SK-N-SH (cell line): ENCODE results near the gene KCNJ12. TPM values are rescaled to one million over a fixed set of nuclear protein-coding genes. Genes with fewer than 3 reads are reported as not detected.

ENCODE experiments used
- CTCF ChIA-PET: fragments of 300-600, 350-600 bp; formaldehyde crosslinking; extraction: SDS; loops from one replicate; lab custom pipeline; 2021; lab: Yijun Ruan, JAX
- POLR2A ChIA-PET: fragments of 350-600 bp; sonication (Branson Sonifier 250); formaldehyde crosslinking; extraction: SDS; loops from one replicate; lab custom pipeline; 2020; ENCODE audit warnings: antibody characterized with exemption, inconsistent platforms; lab: Yijun Ruan, JAX
- DNase-seq: peaks from one replicate; pipeline ENCODE4 v3.0.0; 2012
- H2AFZ ChIP-seq: fragments of 200-600 bp; sonication (generic); 2 replicates; pipeline ENCODE4 v1.8.1; 2016; ENCODE audit warnings: antibody characterized with exemption, mild to moderate bottlenecking, low read depth
- H3F3A ChIP-seq: fragments of 200-600 bp; sonication (generic); replicated peaks from 2 replicates; pipeline ENCODE3; 2016; ENCODE audit warnings: antibody characterized with exemption, mild to moderate bottlenecking; ENCODE audit not compliant: insufficient read depth
- H3K27ac ChIP-seq, 2 experiments: fragments of 200-500 bp in 1 of 2; fragments of 200-600 bp in 1 of 2; sonication (Bioruptor generic) in 1 of 2; sonication (generic), shearing (Covaris generic) in 1 of 2; 2 replicates each; pipeline versions ENCODE4 v1.5.1 to v1.6.1; 2014 to 2016; ENCODE audit warnings: low read depth in 2 of 2, inconsistent platforms in 1 of 2, low read length in 1 of 2, mild to moderate bottlenecking in 1 of 2, mixed read lengths in 1 of 2
- H3K27me3 ChIP-seq: fragments of 200-600 bp; sonication (generic), shearing (Covaris generic); 2 replicates; pipeline ENCODE4 v1.6.1; 2016; ENCODE audit warnings: mixed run types; ENCODE audit not compliant: insufficient read depth
- H3K36me3 ChIP-seq, 2 experiments: fragments of 200-500 bp in 1 of 2; fragments of 200-600 bp in 1 of 2; sonication (Bioruptor generic) in 1 of 2; sonication (generic) in 1 of 2; replicated peaks in 1 of 2; 2 replicates each; pipeline versions ENCODE3 to v1.5.1; 2014 to 2016; ENCODE audit warnings: low read length in 1 of 2, mild to moderate bottlenecking in 1 of 2; ENCODE audit not compliant: insufficient read depth in 2 of 2, control insufficient read depth in 1 of 2
- H3K4me1 ChIP-seq, 2 experiments: fragments of 200-500 bp in 1 of 2; fragments of 200-600 bp in 1 of 2; sonication (Bioruptor generic) in 1 of 2; sonication (generic), shearing (Covaris generic) in 1 of 2; 2 replicates each; pipeline versions ENCODE4 v1.5.1 to v1.6.1; 2014 to 2016; ENCODE audit warnings: low read depth in 1 of 2, low read length in 1 of 2, mixed run types in 1 of 2; ENCODE audit not compliant: insufficient read depth in 2 of 2, control insufficient read depth in 1 of 2
- H3K4me2 ChIP-seq: fragments of 200-600 bp; sonication (generic), shearing (Covaris generic); 2 replicates; pipeline ENCODE4 v1.6.1; 2017; ENCODE audit warnings: mixed run types
- H3K4me3 ChIP-seq, 2 experiments: fragments of 200-500 bp in 1 of 2; fragments of 200-600 bp in 1 of 2; sonication (Bioruptor generic) in 1 of 2; sonication (generic), shearing (Covaris generic) in 1 of 2; 2 replicates each; pipeline versions ENCODE4 v1.5.1 to v1.8.1; 2014 to 2016; ENCODE audit warnings: low read depth in 2 of 2, inconsistent platforms in 1 of 2, low read length in 1 of 2, mild to moderate bottlenecking in 1 of 2, mixed read lengths in 1 of 2, moderate library complexity in 1 of 2
- H3K79me2 ChIP-seq: fragments of 200-600 bp; sonication (generic); 2 replicates; pipeline ENCODE4 v1.8.1; 2017; ENCODE audit warnings: mild to moderate bottlenecking; ENCODE audit not compliant: insufficient read depth
- H3K9ac ChIP-seq: fragments of 200-600 bp; sonication (generic); 2 replicates; pipeline ENCODE4 v1.6.1; 2017; ENCODE audit warnings: mixed run types
- H3K9me2 ChIP-seq: fragments of 200-600 bp; sonication (generic); 2 replicates; pipeline ENCODE4 v1.6.1; 2017; ENCODE audit warnings: mixed run types
- H3K9me3 ChIP-seq: fragments of 200-600 bp; sonication (generic); 2 replicates; pipeline ENCODE4 v1.6.1; 2017; ENCODE audit warnings: mixed run types, mild to moderate bottlenecking, moderate library complexity
- H4K20me1 ChIP-seq: fragments of 200-600 bp; sonication (generic); 2 replicates; pipeline ENCODE4 v1.6.1; 2017; ENCODE audit warnings: mild to moderate bottlenecking, mixed run types; ENCODE audit not compliant: insufficient read depth
- GABPA ChIP-seq: IDR thresholded peaks from 2 replicates; pipeline ENCODE4 v1.4.0; 2012; ENCODE audit warnings: low read depth, mild to moderate bottlenecking
- GATA2 ChIP-seq: sonication (generic); formaldehyde crosslinking; IDR thresholded peaks from 2 replicates; pipeline ENCODE4 v1.5.0; 2020; ENCODE audit warnings: mild to moderate bottlenecking, missing genetic modification reagents
- NFIC ChIP-seq: IDR thresholded peaks from 2 replicates; pipeline ENCODE4 v1.4.0; 2012; ENCODE audit warnings: borderline replicate concordance
- NRF1 ChIP-seq: IDR thresholded peaks from 2 replicates; pipeline ENCODE4 v1.6.1; 2012; ENCODE audit warnings: low read depth, mild to moderate bottlenecking, low read length
- SIN3A ChIP-seq: IDR thresholded peaks from 2 replicates; pipeline ENCODE4 v1.6.1; 2012; ENCODE audit warnings: low read depth, mild to moderate bottlenecking, low read length, moderate library complexity, borderline replicate concordance
- TAF1 ChIP-seq: IDR thresholded peaks from 2 replicates; pipeline ENCODE4 v1.6.1; 2012; ENCODE audit warnings: low read depth, mild to moderate bottlenecking, low read length, moderate library complexity, borderline replicate concordance
- WGBS: methylation state at CpG from one replicate; pipeline ENCODE4 v1.1.6; 2017; ENCODE audit warnings: low lambda C conversion rate; 5-methylcytosine and 5-hydroxymethylcytosine counted together
- polyA plus RNA-seq, 3 experiments: library from polyadenylated mRNA; depleted of rRNA; stranded (reverse); fragments of >200 nt; gene quantifications; 2 replicates each; pipeline ENCODE4 v1.2.3, GENCODE V29; 2012
- TF ChIP-seq, protein P1 (sequence below): fragments of 200-600 bp; sonication (generic); IDR thresholded peaks from 2 replicates; pipeline ENCODE4 v1.6.1; 2017; ENCODE audit warnings: antibody characterized with exemption, mild to moderate bottlenecking, moderate library complexity
- TF ChIP-seq, protein P2 (sequence below): IDR thresholded peaks from 2 replicates; pipeline ENCODE4 v1.4.0; 2012; ENCODE audit warnings: low read depth, borderline replicate concordance
- TF ChIP-seq, protein P3 (sequence below): IDR thresholded peaks from 2 replicates; pipeline ENCODE4 v1.6.1; 2012; ENCODE audit warnings: mild to moderate bottlenecking, low read depth, low read length, moderate library complexity

The KCNJ12 gene
- polyA plus RNA-seq, 1 of the 3 experiments (the other 2 are of a cell fraction) = 0.36 TPM

DNA sequence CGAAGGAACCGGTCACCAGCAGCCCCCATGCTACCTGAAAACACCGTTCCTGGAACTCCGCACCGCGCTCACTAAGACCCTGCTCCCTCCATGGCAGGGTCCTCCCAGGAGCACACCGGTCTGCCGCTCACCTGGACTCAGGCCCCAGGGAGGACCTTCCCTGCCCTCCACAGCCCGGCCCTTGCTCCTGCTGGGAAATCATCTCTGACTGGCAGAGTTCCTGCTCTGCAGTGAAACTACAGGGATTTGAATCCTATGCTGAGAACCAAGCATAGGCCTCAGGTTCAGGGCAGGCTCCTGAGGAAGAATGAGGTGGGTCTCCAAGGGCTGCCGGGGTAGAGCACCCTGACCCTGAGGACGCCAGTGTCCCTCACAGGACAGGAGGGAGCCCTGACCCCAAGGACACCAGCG is 88.5 kb downstream of the KCNJ12 start:
- no peak for TF ChIP-seq NFIC
- TF ChIP-seq, protein P1, sequence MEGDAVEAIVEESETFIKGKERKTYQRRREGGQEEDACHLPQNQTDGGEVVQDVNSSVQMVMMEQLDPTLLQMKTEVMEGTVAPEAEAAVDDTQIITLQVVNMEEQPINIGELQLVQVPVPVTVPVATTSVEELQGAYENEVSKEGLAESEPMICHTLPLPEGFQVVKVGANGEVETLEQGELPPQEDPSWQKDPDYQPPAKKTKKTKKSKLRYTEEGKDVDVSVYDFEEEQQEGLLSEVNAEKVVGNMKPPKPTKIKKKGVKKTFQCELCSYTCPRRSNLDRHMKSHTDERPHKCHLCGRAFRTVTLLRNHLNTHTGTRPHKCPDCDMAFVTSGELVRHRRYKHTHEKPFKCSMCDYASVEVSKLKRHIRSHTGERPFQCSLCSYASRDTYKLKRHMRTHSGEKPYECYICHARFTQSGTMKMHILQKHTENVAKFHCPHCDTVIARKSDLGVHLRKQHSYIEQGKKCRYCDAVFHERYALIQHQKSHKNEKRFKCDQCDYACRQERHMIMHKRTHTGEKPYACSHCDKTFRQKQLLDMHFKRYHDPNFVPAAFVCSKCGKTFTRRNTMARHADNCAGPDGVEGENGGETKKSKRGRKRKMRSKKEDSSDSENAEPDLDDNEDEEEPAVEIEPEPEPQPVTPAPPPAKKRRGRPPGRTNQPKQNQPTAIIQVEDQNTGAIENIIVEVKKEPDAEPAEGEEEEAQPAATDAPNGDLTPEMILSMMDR = no peak
- no peak for TF ChIP-seq TAF1
- no peaks in the 10 kb centered on the region for H4K20me1 ChIP-seq
- no peaks in the 10 kb centered on the region for H3K9me2 ChIP-seq
- H3K79me2 ChIP-seq = no peaks in the 10 kb centered on the region
- no peaks in the 10 kb centered on the region; the same call in 1 of the 2 replicates for H3K27me3 ChIP-seq
- no peaks in the 10 kb centered on the region for H3K9me3 ChIP-seq
- H3K4me2 ChIP-seq = no peak overlapping the region
- H3K27ac ChIP-seq = no peak overlapping the region
- ChIA-PET POLR2A (no interaction called here), CTCF (interaction anchor here (5.7 kb wide), 1 partner anchor 48 kb away, joined by 28 read pairs; no protein-coding TSS in a partner anchor)
- H3K4me3 ChIP-seq = no peak overlapping the region
- no peak overlapping the region for H3K9ac ChIP-seq
- DNase-seq = no peak
- no peaks in the 10 kb centered on the region for H3K4me1 ChIP-seq
- no peaks in the 10 kb centered on the region for H3F3A ChIP-seq
- H3K36me3 ChIP-seq = no peaks in the 10 kb centered on the region
- H2AFZ ChIP-seq = no peak overlapping the region
- WGBS = 66% methylated on average over 12 of the region's 12 CpGs

DNA sequence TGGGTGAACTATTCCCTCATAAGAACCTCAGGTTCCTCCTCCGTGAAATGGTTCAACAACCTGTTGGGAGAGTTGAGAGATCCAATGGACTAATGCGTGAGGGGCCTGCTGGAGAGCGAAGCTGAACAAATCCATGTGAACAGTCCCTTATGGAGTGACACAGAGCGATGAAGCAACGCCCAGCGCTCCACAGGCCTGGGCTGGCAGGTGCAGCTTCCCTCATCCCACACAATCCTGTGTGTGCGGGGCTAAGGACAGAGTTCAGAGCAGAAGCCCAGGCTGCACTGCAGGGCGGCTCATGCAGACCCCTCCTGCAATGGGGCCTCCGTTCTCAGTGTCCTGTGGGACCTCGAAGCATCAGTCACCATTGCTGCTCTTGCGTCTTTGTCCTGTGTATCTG is 90.4 kb downstream of the KCNJ12 start:
- H3K9ac ChIP-seq = no peak overlapping the region
- no peaks in the 10 kb centered on the region for H3K36me3 ChIP-seq
- no peak overlapping the region for H3K4me2 ChIP-seq
- H3K27me3 ChIP-seq = peaks cover 4% of the 10 kb centered on the region
- no peak for DNase-seq
- no peak overlapping the region for H3K27ac ChIP-seq
- H4K20me1 ChIP-seq = no peaks in the 10 kb centered on the region
- CTCF ChIA-PET = interaction anchor here (1.0 to 5.7 kb wide), 2 partner anchors 10 to 46 kb away, joined by 4 to 28 read pairs; no protein-coding TSS in a partner anchor
- peaks cover 0 to 3% of the 10 kb centered on the region in 2 experiments; a peak in 1 of 4 replicates for H3K4me1 ChIP-seq
- H3K9me3 ChIP-seq = no peaks in the 10 kb centered on the region
- WGBS = 57% methylated on average over 10 of the region's 11 CpGs
- POLR2A ChIA-PET = no interaction called here
- no peaks in the 10 kb centered on the region for H3F3A ChIP-seq
- H3K9me2 ChIP-seq = no peaks in the 10 kb centered on the region
- H3K79me2 ChIP-seq = no peaks in the 10 kb centered on the region
- H2AFZ ChIP-seq = no peak overlapping the region
- TF ChIP-seq GATA2 (CRISPR knock-in tag) (no peak), SIN3A (no peak), NRF1 (no peak), GABPA (no peak)
- TF ChIP-seq, protein P2, sequence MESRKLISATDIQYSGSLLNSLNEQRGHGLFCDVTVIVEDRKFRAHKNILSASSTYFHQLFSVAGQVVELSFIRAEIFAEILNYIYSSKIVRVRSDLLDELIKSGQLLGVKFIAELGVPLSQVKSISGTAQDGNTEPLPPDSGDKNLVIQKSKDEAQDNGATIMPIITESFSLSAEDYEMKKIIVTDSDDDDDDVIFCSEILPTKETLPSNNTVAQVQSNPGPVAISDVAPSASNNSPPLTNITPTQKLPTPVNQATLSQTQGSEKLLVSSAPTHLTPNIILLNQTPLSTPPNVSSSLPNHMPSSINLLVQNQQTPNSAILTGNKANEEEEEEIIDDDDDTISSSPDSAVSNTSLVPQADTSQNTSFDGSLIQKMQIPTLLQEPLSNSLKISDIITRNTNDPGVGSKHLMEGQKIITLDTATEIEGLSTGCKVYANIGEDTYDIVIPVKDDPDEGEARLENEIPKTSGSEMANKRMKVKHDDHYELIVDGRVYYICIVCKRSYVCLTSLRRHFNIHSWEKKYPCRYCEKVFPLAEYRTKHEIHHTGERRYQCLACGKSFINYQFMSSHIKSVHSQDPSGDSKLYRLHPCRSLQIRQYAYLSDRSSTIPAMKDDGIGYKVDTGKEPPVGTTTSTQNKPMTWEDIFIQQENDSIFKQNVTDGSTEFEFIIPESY = no peak
- TF ChIP-seq, protein P3, sequence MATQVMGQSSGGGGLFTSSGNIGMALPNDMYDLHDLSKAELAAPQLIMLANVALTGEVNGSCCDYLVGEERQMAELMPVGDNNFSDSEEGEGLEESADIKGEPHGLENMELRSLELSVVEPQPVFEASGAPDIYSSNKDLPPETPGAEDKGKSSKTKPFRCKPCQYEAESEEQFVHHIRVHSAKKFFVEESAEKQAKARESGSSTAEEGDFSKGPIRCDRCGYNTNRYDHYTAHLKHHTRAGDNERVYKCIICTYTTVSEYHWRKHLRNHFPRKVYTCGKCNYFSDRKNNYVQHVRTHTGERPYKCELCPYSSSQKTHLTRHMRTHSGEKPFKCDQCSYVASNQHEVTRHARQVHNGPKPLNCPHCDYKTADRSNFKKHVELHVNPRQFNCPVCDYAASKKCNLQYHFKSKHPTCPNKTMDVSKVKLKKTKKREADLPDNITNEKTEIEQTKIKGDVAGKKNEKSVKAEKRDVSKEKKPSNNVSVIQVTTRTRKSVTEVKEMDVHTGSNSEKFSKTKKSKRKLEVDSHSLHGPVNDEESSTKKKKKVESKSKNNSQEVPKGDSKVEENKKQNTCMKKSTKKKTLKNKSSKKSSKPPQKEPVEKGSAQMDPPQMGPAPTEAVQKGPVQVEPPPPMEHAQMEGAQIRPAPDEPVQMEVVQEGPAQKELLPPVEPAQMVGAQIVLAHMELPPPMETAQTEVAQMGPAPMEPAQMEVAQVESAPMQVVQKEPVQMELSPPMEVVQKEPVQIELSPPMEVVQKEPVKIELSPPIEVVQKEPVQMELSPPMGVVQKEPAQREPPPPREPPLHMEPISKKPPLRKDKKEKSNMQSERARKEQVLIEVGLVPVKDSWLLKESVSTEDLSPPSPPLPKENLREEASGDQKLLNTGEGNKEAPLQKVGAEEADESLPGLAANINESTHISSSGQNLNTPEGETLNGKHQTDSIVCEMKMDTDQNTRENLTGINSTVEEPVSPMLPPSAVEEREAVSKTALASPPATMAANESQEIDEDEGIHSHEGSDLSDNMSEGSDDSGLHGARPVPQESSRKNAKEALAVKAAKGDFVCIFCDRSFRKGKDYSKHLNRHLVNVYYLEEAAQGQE = no peak
- H3K4me3 ChIP-seq = no peak overlapping the region
